NCI-H1930 (cell line): ENCODE measurements around the gene POLRMT.
"Not testable (repeated sequence)": the region's sequence is repeated elsewhere in the genome, so short reads cannot be mapped to it uniquely, and the experiment has no call there.

Experiments used
- DNase-seq, 2 experiments: peaks; one replicate each; lab custom pipeline; 2025; lab: John Stamatoyannopoulos, UW

Gene POLRMT

DNA sequence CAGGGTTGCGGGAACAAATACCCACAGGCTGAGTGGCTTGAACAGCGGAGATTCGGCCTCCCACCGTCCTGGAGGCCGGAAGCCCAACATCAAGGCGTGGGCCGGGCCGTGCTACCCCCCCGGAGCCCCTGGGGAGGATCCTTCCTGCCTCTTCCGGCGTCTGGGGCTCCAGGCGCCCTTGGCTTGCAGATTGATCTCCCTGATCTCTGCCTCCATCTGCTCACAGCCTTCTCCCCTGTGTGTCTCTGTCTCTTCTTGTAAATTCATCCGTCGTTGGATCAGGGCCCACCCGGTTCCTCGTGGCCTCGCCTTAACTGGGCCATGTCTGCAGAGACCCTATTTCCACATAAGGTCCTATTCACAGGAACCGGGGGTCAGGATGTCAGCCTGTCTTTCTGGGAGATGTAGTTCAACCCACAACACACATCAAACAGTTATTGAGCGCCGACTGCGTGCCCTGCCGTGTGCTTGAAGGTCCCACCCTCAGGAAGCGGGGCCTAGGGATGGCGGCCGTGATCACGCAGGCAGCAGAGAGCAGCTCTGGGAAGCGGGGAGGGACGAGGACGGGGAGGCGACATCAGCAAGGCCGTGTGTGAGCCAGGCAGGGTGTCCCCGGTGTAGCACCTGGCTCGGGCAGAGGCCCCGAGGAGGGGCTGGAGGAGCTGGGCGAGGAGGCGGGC lies 22.4 kb downstream of the POLRMT start:
- no peak for DNase-seq

DNA sequence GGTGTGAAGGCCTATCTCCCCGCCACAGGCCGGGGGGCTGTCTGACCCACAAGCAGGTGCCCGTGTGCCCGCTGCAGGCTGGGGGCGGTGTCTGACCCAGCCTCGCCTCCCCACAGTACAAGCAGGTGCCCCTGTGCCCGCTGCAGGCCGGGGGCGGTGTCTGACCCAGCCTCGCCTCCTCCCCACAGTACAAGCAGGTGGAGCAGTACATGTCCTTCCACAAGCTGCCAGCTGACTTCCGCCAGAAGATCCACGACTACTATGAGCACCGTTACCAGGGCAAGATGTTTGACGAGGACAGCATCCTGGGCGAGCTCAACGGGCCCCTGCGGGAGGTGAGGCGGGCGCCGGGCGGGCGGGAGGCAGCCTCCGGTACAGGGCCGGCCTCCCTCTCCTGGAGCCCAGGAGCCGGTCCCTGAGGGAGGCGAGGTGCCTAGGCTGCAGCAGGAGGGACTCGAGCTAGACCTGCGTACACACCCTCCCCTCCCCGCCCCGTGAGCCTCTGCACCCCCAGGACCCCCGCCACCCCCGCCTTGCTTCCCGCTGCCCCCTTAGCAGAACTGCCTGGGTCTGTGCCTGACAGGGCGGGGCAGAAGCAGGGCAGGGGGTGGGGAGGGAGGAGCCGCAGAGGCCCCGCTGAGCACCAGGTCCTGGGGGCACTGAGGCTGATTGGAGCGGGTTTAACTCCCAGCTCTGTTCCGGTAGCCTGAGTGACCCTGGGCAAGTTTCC lies 23.1 kb downstream of the POLRMT start:
- DNase-seq: no peak

DNA sequence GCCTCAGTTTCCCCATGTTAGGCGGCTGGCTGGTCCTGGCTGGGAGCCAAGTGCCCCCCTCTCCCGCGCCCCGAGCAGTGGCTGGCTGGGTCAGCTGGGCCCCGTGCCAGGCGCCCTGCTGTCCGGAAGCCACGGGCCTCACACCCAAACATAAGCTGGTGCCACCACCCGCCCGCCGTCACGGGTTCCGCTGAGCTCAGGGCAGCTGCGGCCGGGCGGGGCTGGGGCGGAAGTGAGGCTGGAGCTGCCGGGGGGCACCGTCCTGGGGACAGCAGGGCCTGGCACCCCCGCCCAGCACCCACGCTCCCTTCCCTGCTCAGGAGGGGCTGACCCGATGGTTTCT lies 24.4 kb downstream of the POLRMT start:
- DNase-seq: no peak

DNA sequence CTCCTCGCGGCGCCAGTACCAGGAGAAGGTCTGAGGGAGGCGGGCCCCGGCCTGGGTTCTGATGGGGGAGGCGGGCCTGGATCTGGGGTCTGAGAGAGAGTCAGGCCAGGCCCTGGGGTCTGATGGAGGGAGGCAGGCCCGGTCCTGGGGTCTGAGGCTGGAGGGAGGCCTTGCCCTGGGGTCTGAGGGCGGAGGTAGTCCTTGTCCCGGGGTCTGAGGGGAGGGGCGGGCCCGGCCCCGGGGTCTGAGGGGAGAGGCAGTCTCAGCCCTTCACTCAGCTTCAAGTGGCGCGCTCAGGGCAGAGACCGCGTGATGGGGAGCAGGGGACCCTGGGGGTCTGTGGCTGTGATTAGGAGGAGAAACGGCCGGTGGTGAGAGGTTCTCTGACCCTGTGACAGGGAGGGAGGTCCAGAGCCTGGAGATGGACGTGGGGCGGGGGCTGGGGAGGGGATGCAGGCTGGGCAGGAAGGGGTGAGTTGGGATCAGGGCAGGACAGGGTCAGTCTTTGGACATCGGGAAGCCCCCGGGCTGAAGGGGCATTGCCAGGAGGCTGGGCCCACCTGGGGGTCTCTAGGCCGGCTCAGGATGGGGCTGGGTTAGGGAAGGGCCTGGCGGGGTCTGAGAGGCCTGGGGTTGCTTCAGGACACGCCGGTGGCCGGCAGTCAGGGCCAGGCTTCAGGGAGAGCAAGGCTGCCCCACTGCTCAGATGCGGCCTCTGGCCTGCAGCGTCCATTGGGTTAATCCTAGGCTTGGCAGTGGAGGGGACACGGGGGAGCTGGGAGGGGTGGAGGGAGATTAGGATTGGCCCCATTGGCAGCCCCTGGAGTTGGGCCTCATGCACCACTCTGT lies 25.0 kb downstream of the POLRMT start:
- DNase-seq: no peak

DNA sequence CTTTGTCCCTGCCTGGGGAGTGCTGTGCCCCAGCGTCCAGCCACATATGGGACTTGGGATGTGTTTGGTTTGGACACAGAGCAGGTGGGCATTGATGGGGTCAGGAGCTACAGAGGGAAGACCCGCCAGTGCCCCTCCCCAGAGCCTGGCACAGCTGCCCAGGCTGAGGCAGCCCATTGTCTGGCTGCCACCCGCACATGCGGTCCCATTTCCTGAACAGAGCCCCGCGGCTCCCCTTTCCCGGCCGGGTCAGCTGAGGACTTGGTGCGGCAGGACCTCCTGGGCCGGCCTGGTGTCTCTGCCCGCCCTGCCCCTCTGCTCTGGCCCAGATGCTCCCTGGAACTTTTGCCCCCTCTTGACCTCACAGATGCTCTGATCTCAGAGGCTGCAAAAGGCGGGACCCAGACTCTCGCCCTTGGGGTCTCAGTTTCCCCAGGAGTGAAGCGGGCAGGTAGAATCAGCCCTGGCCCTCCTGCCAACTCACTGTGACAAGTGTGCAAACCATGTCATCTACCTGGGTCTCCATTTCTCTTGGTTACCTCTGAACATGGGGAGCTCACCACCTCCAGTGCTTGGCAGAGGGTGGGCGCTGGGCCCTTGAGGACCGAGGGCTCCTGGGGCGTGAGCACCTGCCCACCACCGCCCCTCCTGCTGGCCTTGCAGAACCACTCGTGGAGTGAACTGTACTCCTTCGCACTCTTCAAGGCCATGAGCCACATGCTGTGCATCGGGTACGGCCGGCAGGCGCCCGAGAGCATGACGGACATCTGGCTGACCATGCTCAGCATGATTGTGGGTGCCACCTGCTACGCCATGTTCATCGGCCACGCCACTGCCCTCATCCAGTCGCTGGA lies 25.8 kb downstream of the POLRMT start:
- DNase-seq: no peak

DNA sequence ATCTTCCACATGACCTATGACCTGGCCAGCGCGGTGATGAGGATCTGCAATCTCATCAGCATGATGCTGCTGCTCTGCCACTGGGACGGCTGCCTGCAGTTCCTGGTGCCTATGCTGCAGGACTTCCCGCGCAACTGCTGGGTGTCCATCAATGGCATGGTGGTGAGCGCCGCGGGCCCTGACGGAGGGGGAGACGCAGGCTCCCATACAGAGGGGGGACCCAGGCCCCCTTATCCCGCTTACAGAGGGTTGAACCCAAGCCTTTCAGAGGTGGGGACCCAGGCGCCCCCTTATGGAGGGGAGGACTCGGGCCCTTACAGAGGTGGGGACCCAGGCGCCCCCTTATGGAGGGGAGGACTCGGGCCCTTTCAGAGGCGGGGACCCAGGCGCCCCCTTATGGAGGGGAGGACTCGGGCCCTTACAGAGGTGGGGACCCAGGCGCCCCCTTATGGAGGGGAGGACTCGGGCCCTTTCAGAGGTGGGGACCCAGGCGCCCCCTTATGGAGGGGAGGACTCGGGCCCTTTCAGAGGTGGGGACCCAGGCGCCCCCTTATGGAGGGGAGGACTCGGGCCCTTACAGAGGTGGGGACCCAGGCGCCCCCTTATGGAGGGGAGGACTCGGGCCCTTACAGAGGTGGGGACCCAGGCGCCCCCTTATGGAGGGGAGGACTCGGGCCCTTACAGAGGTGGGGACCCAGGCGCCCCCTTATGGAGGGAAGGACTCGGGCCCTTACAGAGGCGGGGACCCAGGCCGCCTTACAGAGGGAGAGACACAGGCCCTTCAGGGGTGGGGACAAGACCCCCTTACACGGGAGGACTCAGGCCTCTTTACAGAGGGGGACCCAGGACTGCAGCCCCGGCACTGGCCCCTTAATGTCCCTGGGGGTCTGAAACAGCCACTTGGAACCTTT lies 28.0 kb downstream of the POLRMT start:
- peak; percentile 66 to 84 for DNase-seq

DNA sequence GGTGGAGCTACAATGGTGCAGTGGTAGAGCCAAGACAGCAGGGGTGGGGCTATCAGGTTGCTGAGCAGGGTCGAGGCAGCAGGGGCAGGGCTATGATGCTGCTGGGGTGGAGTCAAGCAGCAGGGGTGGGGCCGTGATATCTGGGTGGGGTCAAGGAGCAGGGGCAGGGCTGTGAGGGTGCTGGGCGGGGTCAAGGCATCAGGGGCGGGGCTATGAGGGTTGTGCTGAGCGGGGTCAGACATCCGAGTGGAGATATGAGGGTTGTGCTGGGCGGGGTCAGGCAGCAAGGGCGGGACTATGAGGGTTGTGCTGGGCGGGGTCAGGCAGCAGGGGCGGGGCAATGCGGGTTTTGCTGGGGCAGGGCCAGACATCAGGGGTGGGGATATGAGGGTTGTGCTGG lies 29.0 kb downstream of the POLRMT start:
- no peak for DNase-seq

DNA sequence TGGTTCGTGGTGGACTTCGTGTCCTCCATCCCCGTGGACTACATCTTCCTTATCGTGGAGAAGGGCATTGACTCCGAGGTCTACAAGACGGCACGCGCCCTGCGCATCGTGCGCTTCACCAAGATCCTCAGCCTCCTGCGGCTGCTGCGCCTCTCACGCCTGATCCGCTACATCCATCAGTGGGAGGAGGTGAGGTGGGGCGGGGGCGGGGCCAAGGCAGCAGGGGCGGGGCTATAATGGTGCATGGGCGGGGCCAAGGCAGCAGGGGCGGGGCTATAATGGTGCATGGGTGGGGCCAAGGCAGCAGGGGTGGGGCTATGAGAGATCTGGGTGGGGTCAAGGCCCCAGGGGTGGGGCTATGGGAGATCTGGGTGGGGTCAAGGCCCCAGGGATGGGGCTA lies 29.6 kb downstream of the POLRMT start:
- DNase-seq: not testable (repeated sequence)

DNA sequence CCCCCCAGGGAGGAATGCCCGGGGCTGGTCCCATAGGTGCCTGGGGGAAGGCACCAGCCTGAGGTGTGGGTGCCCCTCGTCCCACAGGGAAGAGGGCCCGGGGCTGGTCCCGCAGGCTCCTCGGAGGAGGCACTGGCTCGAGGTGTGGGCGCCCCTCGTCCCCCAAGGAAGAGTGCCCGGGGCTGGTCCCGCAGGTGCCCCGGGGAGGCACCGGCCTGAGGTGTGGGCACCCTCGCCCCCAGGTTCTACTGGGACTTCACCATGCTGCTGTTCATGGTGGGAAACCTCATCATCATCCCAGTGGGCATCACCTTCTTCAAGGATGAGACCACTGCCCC lies 30.1 kb downstream of the POLRMT start:
- DNase-seq: not testable (repeated sequence)

DNA sequence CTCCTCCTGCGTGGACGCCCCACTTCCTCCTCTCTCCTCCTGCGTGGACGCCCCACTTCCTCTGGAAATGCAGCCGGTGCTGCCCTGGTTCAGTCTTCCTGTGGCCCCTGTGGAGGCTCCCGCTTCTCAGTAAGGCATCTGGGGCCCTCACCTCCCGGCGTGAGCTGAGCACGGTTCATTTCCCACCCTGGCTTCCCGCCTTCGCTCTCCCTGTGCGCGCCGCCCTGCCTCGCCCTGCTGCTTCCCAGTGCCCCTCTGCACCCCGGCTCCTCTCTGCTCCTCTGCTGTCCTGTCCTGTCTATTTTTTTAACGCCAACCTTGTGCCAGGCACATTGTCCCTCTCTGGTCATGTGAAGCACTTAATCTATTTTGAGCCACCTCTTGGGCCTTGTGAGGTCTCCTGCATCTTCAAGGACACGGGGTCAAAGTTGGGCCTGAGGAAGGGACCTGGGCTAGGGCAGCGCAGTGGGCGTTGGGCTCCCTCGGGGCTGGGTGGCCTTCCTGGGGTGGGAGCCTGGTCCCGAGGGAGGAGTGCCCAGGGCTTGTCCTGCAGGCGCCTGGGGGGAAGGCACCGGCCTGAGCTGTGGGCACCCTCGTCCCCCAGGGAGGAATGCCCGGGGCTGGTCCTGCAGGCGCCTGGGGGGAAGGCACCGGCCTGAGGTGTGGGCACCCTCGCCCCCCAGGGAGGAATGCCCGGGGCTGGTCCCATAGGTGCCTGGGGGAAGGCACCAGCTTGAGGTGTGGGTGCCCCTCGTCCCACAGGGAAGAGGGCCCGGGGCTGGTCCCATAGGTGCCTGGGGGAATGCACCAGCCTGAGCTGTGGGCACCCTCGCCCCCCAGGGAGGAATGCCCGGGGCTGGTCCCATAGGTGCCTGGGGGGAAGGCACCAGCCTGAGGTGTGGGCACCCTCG lies 30.7 kb downstream of the POLRMT start:
- DNase-seq: no peak

DNA sequence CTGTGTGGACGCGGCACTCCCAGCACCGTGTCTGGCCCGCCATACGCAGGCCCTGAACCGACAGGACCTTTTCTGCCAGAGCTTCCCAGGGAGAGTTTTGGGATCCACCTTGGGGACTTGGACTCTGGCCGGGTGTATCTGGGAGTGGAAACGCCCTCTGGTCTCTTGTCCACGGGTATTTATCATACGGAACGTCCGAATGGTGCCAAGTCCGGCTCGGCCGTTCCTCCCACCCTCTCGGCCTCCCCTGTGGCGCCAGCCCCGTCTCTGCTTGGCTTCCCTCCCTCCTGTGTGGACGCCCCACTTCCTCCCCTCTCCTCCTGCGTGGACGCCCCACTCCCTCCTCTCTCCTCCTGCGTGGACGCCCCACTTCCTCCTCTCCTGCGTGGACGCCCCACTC lies 31.5 kb downstream of the POLRMT start:
- DNase-seq: no peak

DNA sequence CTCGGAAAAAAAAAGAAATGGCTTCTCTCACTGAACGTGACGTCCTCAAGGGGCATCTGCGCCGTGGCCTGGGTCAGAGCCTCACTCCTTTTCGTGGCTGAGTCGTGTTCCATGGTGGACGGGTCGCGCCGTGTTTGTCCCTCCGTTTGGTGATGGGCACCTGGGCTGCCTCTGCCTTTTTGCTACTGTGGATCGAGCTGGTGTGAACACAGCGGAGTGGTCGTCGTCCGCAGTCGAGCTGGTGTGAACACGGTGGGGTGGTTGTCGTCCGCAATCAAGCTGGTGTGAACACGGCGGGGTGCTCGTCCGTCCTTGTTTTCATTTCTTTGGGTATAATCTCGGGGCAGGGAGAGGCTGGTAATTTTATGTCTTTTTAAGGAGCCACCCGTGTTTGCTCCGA lies 32.0 kb downstream of the POLRMT start:
- no peak for DNase-seq

DNA sequence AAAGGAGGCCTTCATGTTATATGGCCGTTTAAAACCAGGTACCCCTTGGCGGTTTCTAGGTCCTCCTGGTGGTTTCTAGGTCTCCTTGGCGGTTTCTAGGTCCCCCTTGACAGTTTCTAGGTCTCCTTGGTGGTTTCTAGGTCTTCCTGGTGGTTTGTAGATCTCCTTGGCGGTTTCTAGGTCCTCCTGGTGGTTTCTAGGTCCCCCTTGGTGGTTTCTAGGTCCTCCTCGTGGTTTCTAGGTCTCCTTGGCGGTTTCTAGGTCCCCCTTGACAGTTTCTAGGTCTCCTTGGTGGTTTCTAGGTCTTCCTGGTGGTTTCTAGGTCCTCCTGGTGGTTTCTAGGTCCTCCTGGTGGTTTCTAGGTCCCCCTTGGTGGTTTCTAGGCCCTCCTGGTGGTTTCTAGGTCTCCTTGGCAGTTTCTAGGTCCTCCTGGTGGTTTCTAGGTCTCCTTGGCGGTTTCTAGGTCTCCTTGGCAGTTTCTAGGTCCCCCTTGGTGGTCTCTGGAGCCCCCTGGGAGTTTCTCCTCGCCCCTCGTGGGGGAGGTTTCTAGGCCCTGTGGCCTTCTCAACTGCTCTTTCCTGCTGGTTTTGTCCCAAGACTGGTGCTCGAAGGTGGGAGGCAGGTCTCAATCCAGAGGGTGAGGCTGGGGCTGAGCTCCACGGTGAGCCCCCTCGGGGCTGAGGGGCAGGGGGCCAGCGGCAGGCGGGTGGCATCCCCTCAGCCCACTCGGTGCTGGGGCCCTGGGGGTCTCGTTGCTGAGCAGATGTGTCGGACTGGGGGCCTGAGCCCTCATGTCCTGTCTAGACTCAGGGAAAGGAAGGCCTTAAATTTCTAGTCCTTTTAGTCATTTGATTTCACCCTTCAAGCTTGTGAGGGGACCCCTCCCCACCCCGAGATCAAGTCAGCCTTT lies 35.7 kb downstream of the POLRMT start:
- DNase-seq: no peak

DNA sequence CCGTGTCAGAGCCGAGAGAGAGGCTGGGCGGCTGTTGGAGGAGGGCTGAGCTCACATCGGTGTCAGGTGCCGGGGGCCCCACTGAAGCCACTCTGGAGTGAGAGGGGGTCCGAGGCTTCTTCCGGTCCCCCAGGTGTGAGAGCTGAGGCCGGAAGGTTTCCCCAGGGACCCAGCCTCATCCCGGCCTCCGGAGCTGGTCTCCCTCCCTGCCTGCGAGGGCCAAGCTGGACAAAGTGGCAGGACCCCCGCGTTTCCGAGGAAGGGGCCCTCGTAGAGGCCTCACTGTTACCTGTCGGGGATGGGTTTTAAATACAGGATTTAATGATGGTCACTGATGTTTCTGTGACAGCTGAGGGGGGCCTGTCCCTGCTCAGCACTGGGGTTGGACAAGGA lies 37.1 kb downstream of the POLRMT start:
- DNase-seq: no peak

DNA sequence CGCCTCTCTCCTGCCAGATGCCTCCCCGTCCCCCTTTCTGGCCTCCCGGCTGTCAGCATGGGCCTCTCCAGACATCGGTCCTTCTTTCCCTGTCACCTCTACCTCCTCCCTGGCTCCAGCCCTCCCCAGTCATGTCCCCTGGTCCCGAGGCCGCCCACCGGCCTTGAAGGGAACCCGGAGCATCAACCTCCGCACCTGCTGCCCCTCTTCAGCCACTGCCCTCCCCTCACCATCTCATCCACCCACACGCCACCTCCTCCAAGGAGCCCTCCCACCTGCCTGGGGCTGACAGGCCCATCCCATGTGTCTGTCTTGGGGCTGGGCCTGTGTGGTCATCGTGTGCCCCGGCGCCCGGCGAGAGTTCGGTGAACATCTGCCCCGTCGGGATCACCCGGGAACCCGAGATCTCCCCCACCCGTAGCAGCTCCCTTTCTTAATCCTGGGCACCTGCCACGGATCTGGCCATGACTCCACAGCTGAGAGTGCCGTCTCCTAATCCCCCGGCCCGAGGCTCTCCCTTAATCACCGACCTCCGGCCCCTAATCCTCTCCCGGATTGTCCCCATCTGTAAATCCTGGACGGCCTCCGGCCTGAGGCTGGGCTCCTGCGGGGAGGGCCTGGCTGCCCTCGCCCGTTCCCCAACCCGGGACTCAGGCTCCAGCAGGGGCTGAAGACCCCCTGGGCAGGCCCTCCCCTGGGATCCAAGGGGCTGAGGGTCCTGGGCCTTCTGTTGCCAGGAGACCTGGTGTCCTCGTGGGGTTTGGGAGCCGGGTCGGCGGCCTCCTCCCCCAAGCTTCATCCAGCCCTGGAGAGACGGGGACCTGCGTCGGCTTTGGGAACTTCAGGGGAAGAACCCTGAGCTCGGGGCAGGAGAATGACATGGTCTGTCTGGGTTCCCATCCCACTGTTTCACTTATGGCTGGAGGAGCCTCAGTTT lies 37.7 kb downstream of the POLRMT start:
- DNase-seq: no peak

DNA sequence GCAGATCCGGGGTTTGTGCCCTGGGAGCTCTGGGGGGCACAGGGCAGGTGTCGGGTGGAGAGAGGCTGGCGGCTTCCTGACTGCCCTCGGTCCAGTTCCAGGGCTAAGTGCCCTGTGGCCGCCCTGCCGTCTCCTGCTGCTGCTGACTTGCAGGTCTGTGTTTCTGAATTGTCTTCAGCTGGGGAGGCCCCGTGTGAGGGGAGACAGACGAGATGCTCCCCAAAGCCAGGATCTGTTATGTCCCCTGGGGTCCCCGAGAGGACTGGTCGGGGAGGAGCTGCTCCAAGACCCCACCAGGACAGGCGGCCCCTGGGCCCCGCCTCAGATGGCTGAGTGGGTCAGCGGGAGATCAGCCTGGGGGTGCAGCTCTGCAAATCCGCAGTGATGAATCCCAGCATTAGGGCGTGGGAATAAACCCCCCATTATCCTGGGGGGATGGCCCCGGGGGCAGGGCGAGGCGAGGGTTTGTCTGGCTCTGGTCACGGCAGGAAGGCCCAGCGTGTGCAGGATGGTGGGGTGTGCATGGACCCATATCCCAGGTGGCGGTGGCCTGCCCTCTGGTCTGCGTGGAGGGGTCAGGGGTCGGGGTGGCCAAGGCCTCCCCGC lies 39.0 kb downstream of the POLRMT start:
- DNase-seq: no peak

DNA sequence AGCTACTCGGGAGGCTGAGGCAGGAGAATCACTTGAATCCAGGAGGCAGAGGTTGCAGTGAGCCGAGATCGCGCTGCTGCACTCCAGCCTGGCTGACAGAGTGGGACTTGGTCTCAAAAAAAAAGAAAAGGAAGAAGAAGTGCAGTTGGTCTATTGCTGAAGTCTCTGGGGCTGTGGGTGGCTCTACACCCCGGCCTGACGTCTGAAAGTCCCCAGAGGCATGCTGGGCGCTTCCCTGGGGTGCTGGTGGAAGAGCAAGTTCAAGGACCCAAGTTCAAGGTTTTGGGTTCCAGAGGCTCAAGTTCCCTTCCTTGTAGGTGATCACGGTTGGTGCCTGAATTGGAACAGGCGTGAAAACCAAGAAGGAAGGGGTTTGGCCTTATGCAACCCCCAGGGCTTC lies 39.8 kb downstream of the POLRMT start:
- DNase-seq: no peak
